Esophagus muscularis mucosa (tissue), 4 donors: ENCODE results near the gene ZNF534. TPM values are rescaled to one million over a fixed set of nuclear protein-coding genes. Genes with fewer than 3 reads are reported as not detected.

Source experiments
- small RNA-seq, 3 donors: library from RNA; depleted of rRNA; stranded (forward); fragments of <200 nt; gene quantifications; one replicate each; pipeline ENCODE3, GENCODE V24; 2016
- total RNA-seq, 4 donors: library from RNA; depleted of rRNA; stranded (reverse); fragments of >200 nt; gene quantifications; one replicate each; pipeline versions ENCODE4 v1.1.0 to v1.2.1, GENCODE V29; 2016

Gene ZNF534
- total RNA-seq, 4 donors from 2014 or later = 0.17 to 0.63 (median 0.43) TPM

Small RNA genes lying within 50 kb of the gene (small RNA-seq; reads per million reads assigned to genes)
- gene AC010332.1 = 0 reads per million in 3 donors

Other genes starting within 250 kb of the ZNF534 start
- 100 to 1,000 TPM; 192 to 304 (median 221) TPM for gene PPP2R1A, start 239.1 kb upstream of the ZNF534 start, total RNA-seq
- 10 to 100 TPM in 2 of 4 donors, 1 to 10 TPM in 2; 8.3 to 13.9 (median 10.8) TPM for gene ZNF766, start 159.6 kb upstream of the ZNF534 start, total RNA-seq
- gene ZNF480, start 132.0 kb upstream of the ZNF534 start, total RNA-seq = 1 to 10 TPM; 6.0 to 10.0 (median 7.2) TPM
- gene ZNF610, start 92.9 kb upstream of the ZNF534 start, total RNA-seq = 1 to 10 TPM; 1.3 to 3.2 (median 2.2) TPM
- 10 to 100 TPM; 16.8 to 30.3 (median 28.1) TPM for gene ZNF880, start 59.2 kb upstream of the ZNF534 start, total RNA-seq
- 10 to 100 TPM; 12.2 to 17.4 (median 13.2) TPM for gene ZNF528, start 31.3 kb upstream of the ZNF534 start, total RNA-seq
- 1 to 10 TPM; 1.4 to 4.2 (median 3.2) TPM for gene ZNF578, start 24.4 kb downstream of the ZNF534 start, total RNA-seq
- 10 to 100 TPM; 11.3 to 18.7 (median 14.2) TPM for gene ZNF808, start 98.5 kb downstream of the ZNF534 start, total RNA-seq
- 10 to 100 TPM in 2 of 4 donors, 1 to 10 TPM in 2; 7.8 to 13.3 (median 10.1) TPM for gene ZNF701, start 141.1 kb downstream of the ZNF534 start, total RNA-seq
- gene ZNF83, start 209.2 kb downstream of the ZNF534 start, total RNA-seq = 10 to 100 TPM; 29.7 to 55.6 (median 34.1) TPM